ENCODE measurements around the gene MLC1.

The MLC1 gene

GRCh38 chr22:50046481-50047245, 38.6 kb downstream of the MLC1 start:
- Histone ChIP-seq H3K27me3 (replicated peaks) (no peaks in the 10 kb centered on the region), H3K27ac (no peak overlapping the region), H3K4me3 (ENCODE audit: low read depth, low read length) (no peak overlapping the region), H3K36me3 (replicated peaks) (no peaks in the 10 kb centered on the region)
- in situ Hi-C loops (cut with HindIII; ENCODE audit: low pct_ligation_motif_present, low sequenced_read_pairs), result no loop called here
- DNase-seq, result no peak
- no peak for TF ChIP-seq CTCF (IDR thresholded peaks at IDR 0.05; ENCODE audit: low read depth, low read length, missing control alignments)

- in situ Hi-C loops (cut with HindIII; ENCODE audit: low pct_ligation_motif_present, low sequenced_read_pairs), result no loop called here
- H3K36me3 ChIP-seq (replicated peaks), result no peaks in the 10 kb centered on the region
- H3K27me3 ChIP-seq (replicated peaks), result no peaks in the 10 kb centered on the region
- TF ChIP-seq CTCF (IDR thresholded peaks at IDR 0.05; ENCODE audit: low read depth, low read length, missing control alignments), result no peak
- no peak overlapping the region for H3K4me3 ChIP-seq (ENCODE audit: low read depth, low read length)
- no peak for DNase-seq
- H3K27ac ChIP-seq, result no peak overlapping the region
Observed at GRCh38 chr22:50046019-50046415, 39.2 kb downstream of the MLC1 start.

- in situ Hi-C loops (cut with HindIII; ENCODE audit: low pct_ligation_motif_present, low sequenced_read_pairs), result no loop called here
- H3K27me3 ChIP-seq (replicated peaks), result no peaks in the 10 kb centered on the region
Observed at GRCh38 chr22:50045211-50046018, 39.8 kb downstream of the MLC1 start.

GRCh38 chr22:50044485-50045118, 40.6 kb downstream of the MLC1 start:
- Histone ChIP-seq H3K27me3 (replicated peaks) (no peaks in the 10 kb centered on the region), H3K36me3 (replicated peaks) (no peaks in the 10 kb centered on the region), H3K4me3 (ENCODE audit: low read depth, low read length) (no peak overlapping the region), H3K27ac (no peak overlapping the region)
- in situ Hi-C loops (cut with HindIII; ENCODE audit: low pct_ligation_motif_present, low sequenced_read_pairs), result no loop called here
- no peak for TF ChIP-seq CTCF (IDR thresholded peaks at IDR 0.05; ENCODE audit: low read depth, low read length, missing control alignments)
- DNase-seq, result no peak

More at GRCh38 chr22:50045211-50046018, 39.8 kb downstream of the MLC1 start:
- no peak for DNase-seq
- Histone ChIP-seq H3K36me3 (replicated peaks) (no peaks in the 10 kb centered on the region), H3K4me3 (ENCODE audit: low read depth, low read length) (no peak overlapping the region), H3K27ac (no peak overlapping the region)
- no peak for TF ChIP-seq CTCF (IDR thresholded peaks at IDR 0.05; ENCODE audit: low read depth, low read length, missing control alignments)

GRCh38 chr22:50041361-50042065, 43.7 kb downstream of the MLC1 start:
- TF ChIP-seq CTCF (IDR thresholded peaks at IDR 0.05; ENCODE audit: low read depth, low read length, missing control alignments), result no peak
- H3K4me3 ChIP-seq (ENCODE audit: low read depth, low read length), result no peak overlapping the region
- in situ Hi-C loops (cut with HindIII; ENCODE audit: low pct_ligation_motif_present, low sequenced_read_pairs), result no loop called here
- DNase-seq, result no peak
- no peak overlapping the region for H3K27ac ChIP-seq
- no peaks in the 10 kb centered on the region for H3K27me3 ChIP-seq (replicated peaks)
- H3K36me3 ChIP-seq (replicated peaks), result no peaks in the 10 kb centered on the region
